ENCODE data around the gene RPL10A. TPM values are rescaled to one million over a fixed set of nuclear protein-coding genes. Genes with fewer than 3 reads are reported as not detected.
"Not testable (repeated sequence)": the region's sequence is repeated elsewhere in the genome, so short reads cannot be mapped to it uniquely, and the experiment has no call there.

RPL10A gene
- total and polyA plus RNA-seq, 3 donors from 2014 or later = 305 to 768 (median 538) TPM

GRCh38 chr6:35432291-35432690 is 35.9 kb upstream of the RPL10A start:
- no peaks in the 10 kb centered on the region for H3K27me3 ChIP-seq
- TF ChIP-seq CTCF (IDR thresholded peaks at IDR 0.05) (no peak), POLR2A (IDR thresholded peaks at IDR 0.05) (no peak)
- H3K4me3 ChIP-seq = no peak overlapping the region
- H3K36me3 ChIP-seq (ENCODE audit: low read depth, missing control alignments) = no peaks in the 10 kb centered on the region
- no peaks in the 10 kb centered on the region for H3K9me3 ChIP-seq
- no peak for DNase-seq
- 69 to 70% methylated on average over 4 of the region's 4 CpGs for WGBS, 2 donors
- H3K27ac ChIP-seq = no peak overlapping the region
- intact Hi-C loops (cut with DNase I; ENCODE audit: low total_unique reads) = no loop called here
- H3K4me1 ChIP-seq = no peaks in the 10 kb centered on the region

GRCh38 chr6:35432702-35433101 is 35.5 kb upstream of the RPL10A start:
- H3K27ac ChIP-seq; H3K27me3 ChIP-seq; intact Hi-C loops (cut with DNase I; ENCODE audit: low total_unique reads); H3K9me3 ChIP-seq; H3K36me3 ChIP-seq (ENCODE audit: low read depth, missing control alignments); H3K4me1 ChIP-seq; DNase-seq; H3K4me3 ChIP-seq: not testable (repeated sequence)
- 73 to 82% methylated on average over 3 of the region's 3 CpGs for WGBS, 2 donors

GRCh38 chr6:35435074-35435837 is 32.9 kb upstream of the RPL10A start:
- H3K4me1 ChIP-seq = no peaks in the 10 kb centered on the region
- 71 to 72% methylated on average over 12 to 16 of the region's 16 CpGs for WGBS, 2 donors
- no peak for TF ChIP-seq POLR2A (IDR thresholded peaks at IDR 0.05)
- TF ChIP-seq CTCF (IDR thresholded peaks at IDR 0.05) = no peak

GRCh38 chr6:35436071-35436857 is 31.9 kb upstream of the RPL10A start:
- no peak for DNase-seq
- no peak overlapping the region for H3K27ac ChIP-seq
- intact Hi-C loops (cut with DNase I; ENCODE audit: low total_unique reads) = no loop called here
- WGBS, 2 donors = 85 to 97% methylated on average over 6 to 8 of the region's 8 CpGs
- H3K4me3 ChIP-seq = no peak overlapping the region
- TF ChIP-seq POLR2A (IDR thresholded peaks at IDR 0.05) (no peak), CTCF (IDR thresholded peaks at IDR 0.05) (no peak)
- no peaks in the 10 kb centered on the region for H3K4me1 ChIP-seq
- H3K36me3 ChIP-seq (ENCODE audit: low read depth, missing control alignments) = no peaks in the 10 kb centered on the region
- no peaks in the 10 kb centered on the region for H3K27me3 ChIP-seq
- H3K9me3 ChIP-seq = no peaks in the 10 kb centered on the region

More at GRCh38 chr6:35435074-35435837, 32.9 kb upstream of the RPL10A start:
- intact Hi-C loops (cut with DNase I; ENCODE audit: low total_unique reads) = no loop called here
- no peak overlapping the region for H3K4me3 ChIP-seq
- H3K27me3 ChIP-seq = no peaks in the 10 kb centered on the region
- H3K27ac ChIP-seq = no peak overlapping the region
- no peaks in the 10 kb centered on the region for H3K36me3 ChIP-seq (ENCODE audit: low read depth, missing control alignments)
- H3K9me3 ChIP-seq = no peaks in the 10 kb centered on the region
- no peak for DNase-seq

- DNase-seq; H3K27ac ChIP-seq; H3K36me3 ChIP-seq (ENCODE audit: low read depth, missing control alignments); intact Hi-C loops (cut with DNase I; ENCODE audit: low total_unique reads); H3K4me1 ChIP-seq; H3K9me3 ChIP-seq; H3K4me3 ChIP-seq; H3K27me3 ChIP-seq: not testable (repeated sequence)
- WGBS, 2 donors = 94 to 95% methylated on average over 7 of the region's 7 CpGs
Measured at GRCh38 chr6:35438378-35439065, 29.7 kb upstream of the RPL10A start.
